ENCODE data around the gene GPR62.
"Not testable (repeated sequence)": the region's sequence is repeated elsewhere in the genome, so short reads cannot be mapped to it uniquely, and the experiment has no call there.

Gene GPR62, protein sequence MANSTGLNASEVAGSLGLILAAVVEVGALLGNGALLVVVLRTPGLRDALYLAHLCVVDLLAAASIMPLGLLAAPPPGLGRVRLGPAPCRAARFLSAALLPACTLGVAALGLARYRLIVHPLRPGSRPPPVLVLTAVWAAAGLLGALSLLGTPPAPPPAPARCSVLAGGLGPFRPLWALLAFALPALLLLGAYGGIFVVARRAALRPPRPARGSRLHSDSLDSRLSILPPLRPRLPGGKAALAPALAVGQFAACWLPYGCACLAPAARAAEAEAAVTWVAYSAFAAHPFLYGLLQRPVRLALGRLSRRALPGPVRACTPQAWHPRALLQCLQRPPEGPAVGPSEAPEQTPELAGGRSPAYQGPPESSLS

DNA sequence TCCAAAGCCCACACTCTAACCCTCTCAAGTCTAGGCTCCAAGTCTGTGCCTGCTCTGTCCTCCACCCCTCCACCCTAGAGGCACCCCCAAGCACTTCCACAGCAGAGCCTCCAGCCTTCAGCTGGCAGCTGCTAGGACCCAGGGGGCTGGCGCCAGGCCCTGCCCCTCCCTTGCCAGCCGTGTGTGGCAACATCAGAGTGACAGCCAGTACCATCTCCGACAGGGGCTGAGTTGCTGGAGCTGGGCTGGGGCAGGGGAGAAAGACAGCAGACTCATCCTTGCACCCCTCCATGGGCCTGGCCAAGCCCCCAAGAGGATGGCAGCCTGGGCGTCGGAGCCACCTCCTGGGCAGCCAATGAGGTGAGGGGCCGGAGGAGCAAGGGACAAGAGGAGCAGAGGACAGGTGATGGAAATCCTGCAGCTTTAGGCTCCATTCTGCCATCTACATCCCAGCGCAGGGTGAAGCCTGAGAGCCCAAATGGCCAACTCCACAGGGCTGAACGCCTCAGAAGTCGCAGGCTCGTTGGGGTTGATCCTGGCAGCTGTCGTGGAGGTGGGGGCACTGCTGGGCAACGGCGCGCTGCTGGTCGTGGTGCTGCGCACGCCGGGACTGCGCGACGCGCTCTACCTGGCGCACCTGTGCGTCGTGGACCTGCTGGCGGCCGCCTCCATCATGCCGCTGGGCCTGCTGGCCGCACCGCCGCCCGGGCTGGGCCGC, at the start of gene GPR62:
GPR62 (plus strand) TSS at position 207 of the 718 bp plus-strand sequence; CDS start at position 479, 272 bp downstream.
- no peak for DNase-seq

- DNase-seq: no peak
Observed at GRCh38 chr3:51908026-51908425, 47.2 kb upstream of the GPR62 start.

DNA sequence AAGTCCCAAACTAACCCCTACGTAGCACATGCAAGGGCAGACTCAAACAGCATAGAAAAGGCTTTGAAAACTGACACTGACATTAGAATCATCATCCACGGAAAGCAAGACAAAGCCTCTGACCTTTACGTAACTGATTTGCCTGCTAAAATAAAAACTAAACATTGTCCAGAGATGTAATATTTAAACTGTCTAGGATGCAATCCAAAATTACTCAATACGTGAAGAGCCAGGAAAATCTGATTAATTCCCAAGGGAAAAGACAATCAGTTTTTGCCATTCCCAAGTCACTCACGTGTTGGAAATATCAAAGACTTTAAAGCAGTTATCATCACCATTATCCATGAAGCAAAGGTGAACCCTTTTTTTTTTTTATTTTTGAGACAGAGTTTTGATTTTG, 38.8 kb upstream of the GPR62 start:
- no peak for DNase-seq

GRCh38 chr3:51921081-51921578, 34.1 kb upstream of the GPR62 start:
- DNase-seq: no peak

GRCh38 chr3:51927061-51927977, 27.9 kb upstream of the GPR62 start:
- DNase-seq: no peak

GRCh38 chr3:51928438-51928837, 26.7 kb upstream of the GPR62 start:
- no peak for DNase-seq

- not testable (repeated sequence) for DNase-seq
Observed at GRCh38 chr3:51928981-51929380, 26.2 kb upstream of the GPR62 start.

DNA sequence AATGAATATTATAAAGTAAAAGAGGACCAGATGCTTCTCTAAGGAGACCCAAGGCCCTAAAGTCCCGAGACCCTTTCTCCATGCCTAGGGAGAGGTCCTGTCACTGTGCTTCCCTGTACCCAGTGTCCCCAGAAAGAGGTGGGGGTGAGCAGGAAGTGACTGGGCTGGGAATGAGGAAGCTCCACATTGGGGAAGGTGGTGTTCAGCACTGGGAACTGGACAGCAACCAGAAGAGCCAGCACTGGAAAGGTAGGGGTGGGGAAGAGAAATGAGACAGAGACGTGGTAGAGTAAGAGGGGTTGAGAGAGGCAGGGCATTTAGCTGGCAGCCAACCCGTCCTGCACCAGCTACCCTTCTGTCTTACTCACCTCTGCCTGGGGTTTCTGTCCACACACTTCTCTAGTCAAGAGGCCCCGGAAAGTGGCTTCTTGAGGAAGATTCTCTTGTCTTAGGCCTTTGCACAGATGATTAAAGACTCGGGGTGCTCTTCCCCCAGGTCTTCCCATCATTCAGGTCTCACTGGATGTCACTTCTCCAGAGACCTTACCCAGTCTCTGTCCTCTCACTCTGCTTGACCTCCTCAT, 25.7 kb upstream of the GPR62 start:
- DNase-seq: no peak

GRCh38 chr3:51930439-51930838, 24.7 kb upstream of the GPR62 start:
- no peak for DNase-seq

- DNase-seq: no peak
Observed at GRCh38 chr3:51931756-51932155, 23.4 kb upstream of the GPR62 start.

GRCh38 chr3:51932471-51933370, 22.5 kb upstream of the GPR62 start:
- DNase-seq: no peak

DNA sequence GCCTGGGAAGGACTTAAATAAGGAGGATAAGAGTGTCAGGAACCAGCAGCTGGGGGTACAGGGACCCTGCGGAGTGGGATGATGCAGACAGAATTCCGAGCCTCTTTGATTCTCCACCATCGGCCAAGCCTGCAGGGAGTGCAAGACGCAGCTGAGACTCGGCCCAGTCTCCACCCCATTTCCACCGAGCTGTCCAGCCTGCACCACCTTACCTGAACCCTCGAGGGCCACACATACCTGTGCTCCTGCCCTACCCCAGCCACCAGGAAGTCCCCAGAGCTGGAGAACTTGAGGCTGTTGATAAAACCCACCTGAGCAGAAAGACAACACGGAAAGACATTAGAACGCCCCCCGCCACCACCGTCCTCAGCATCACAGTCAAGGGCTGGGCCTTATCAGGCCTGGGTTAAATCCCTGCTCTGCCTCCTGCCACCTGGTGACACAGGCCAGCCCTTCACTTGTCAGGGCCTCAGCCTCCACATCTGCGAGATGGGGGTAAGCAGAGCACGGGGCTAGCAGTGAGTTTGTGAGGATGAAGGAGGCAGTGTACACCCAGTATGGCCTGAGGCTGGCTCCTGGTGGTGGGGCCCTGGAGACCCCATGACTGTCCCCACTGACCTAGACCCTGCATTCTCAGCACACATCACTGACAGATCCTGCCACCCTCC, 21.6 kb upstream of the GPR62 start:
- no peak for DNase-seq

- DNase-seq: no peak
Observed at GRCh38 chr3:51934139-51934850, 20.9 kb upstream of the GPR62 start.

DNA sequence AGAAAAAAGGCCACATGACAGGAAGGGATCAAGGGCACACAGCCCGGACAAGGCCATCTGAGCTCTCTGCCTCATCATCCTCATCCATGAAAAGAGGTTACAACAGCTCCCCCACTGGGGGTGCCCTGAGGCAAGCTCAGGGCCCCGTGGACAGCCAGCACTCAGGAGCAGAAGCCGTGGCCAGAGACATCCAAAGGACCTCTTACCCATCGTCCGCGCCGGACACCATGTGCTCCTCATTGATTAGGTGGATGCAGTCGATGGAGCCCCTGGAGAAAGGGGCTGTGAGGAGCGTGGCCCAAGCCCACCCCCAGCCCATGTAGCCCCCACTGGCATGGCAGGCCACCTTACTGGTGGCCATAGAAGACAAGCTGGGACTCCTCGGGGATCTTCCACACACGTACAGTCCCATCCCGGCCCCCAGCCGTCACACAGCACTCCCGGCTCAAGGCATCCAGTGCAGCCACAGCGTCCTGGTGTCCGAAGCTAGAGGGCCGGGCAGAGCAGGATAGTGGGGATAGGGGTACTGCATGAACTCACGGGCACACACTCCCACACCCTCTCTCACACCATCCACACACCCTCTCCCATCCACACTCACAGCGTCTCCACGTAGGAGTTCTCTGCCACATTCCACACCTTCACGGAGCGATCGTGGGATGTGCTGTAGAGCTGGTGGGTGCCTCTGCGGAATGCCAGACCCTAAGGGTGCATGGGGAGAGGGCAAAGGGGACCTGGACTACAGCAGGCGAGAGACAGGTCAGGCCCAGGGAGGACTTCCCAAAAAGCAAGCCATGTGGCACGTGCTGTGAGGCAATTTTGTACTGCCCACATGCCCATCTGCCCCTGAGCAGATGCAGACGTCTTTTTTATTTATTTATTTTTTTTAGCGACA, 19.9 kb upstream of the GPR62 start:
- no peak for DNase-seq

GRCh38 chr3:51935886-51936755, 19.1 kb upstream of the GPR62 start:
- no peak for DNase-seq

GRCh38 chr3:51937014-51937413, 18.2 kb upstream of the GPR62 start:
- DNase-seq: no peak

DNA sequence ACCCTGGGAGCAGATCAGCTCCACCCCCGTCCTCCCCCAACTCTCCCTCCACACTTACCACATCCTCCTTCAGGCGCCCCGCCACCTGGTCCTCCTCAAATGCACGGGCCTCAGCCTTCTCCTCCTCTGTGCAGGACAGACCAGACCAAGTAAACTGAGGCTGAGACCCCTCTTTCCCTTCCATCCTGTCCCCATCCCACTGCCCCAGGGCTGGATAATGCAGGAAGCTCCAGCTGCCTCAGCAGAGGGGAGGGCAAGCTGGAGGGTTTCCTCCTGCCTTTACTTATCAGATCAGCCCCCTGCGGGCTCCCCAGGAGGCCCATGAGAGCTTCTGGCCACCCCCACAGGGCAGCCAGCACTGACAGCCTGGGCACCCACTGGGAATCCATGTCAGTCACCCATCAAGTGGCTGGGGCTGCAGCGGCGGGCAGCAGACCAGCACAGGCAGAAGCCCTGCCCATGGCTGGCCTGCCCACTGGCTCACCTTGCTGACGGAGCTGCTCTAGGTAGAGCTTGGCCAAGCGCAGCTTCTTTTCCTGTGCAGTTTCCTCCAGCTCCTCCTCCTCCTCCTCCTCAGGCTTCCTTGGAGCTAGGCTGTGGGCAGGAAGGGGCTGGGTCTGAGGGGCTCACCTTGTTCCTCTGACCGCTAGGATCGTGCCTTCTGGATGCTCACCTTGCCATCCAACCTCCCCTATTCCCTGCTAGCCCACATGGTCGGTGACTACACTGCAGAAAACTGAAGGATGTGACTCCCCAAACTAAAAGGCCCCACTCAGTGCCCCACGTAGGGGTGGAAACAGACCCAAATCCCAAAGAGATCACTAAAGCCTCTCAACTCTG, 17.4 kb upstream of the GPR62 start:
- DNase-seq: no peak
